Activated naive CD8-positive, alpha-beta T cell treated with anti-CD3 and anti-CD28 coated beads, Interleukin-2, amount 10 ng/mL, durations not matched to agents 7 days and 5 days (primary cell): ENCODE results near the gene TFE3. TPM values are rescaled to one million over a fixed set of nuclear protein-coding genes. Genes with fewer than 3 reads are reported as not detected.
"Not testable (repeated sequence)": the region's sequence is repeated elsewhere in the genome, so short reads cannot be mapped to it uniquely, and the experiment has no call there.

Source experiments
- ATAC-seq: fragments of 150-1000 bp; cut with Tn5 transposase; one replicate; pipeline ENCODE4 v1.10.0; 2021; ENCODE audit warnings: low read depth, moderate library complexity
- POLR2A ChIA-PET: fragments of 350-600 bp; sonication (Branson Sonifier 250); formaldehyde crosslinking; loops from one replicate; lab custom pipeline; 2021; ENCODE audit warnings: antibody characterized with exemption; lab: Charles Lee
- DNase-seq: peaks from one replicate; pipeline ENCODE4 v3.0.0; 2021
- H3K27ac Mint-ChIP-seq: one replicate; pipeline ENCODE4 v1.8.0; 2022; ENCODE audit warnings: mild to moderate bottlenecking, mixed read lengths
- H3K27me3 Mint-ChIP-seq: one replicate; pipeline ENCODE4 v1.8.0; 2022; ENCODE audit warnings: mild to moderate bottlenecking, moderate library complexity, mixed read lengths
- H3K36me3 Mint-ChIP-seq: one replicate; pipeline ENCODE4 v1.8.0; 2021; ENCODE audit warnings: mild to moderate bottlenecking, mixed read lengths
- H3K4me1 Mint-ChIP-seq: one replicate; pipeline ENCODE4 v1.8.0; 2021; ENCODE audit warnings: mixed read lengths
- H3K4me3 Mint-ChIP-seq: one replicate; pipeline ENCODE4 v1.8.0; 2022; ENCODE audit warnings: mild to moderate bottlenecking, moderate library complexity, mixed read lengths
- H3K9me3 Mint-ChIP-seq: one replicate; pipeline ENCODE4 v1.8.0; 2021; ENCODE audit warnings: mixed read lengths
- total RNA-seq, 2 experiments: library from RNA; stranded (reverse); gene quantifications; one replicate each; pipeline ENCODE4 v1.2.3, GENCODE V29; 2021

TFE3 gene
- total RNA-seq, 2 experiments from 2014 or later, result 26.1 to 29.0 TPM

- DNase-seq, result no peak
These were observed 62.0 kb downstream of the TFE3 start for GRCh38 chrX:48981178-48981577.

GRCh38 chrX:48980341-48980740 is 62.8 kb downstream of the TFE3 start:
- H3K4me3 Mint-ChIP-seq, ATAC-seq, POLR2A ChIA-PET, DNase-seq, H3K27ac Mint-ChIP-seq, H3K27me3 Mint-ChIP-seq, H3K9me3 Mint-ChIP-seq: not testable (repeated sequence)
- Mint-ChIP-seq H3K36me3 (peaks cover 29% of the 10 kb centered on the region), H3K4me1 (peaks cover 11% of the 10 kb centered on the region)

More at GRCh38 chrX:48981178-48981577, 62.0 kb downstream of the TFE3 start:
- Mint-ChIP-seq H3K27ac (no peak overlapping the region), H3K36me3 (peaks cover 29% of the 10 kb centered on the region), H3K4me3 (no peak overlapping the region), H3K4me1 (peaks cover 6% of the 10 kb centered on the region), H3K27me3 (no peaks in the 10 kb centered on the region), H3K9me3 (no peaks in the 10 kb centered on the region)
- POLR2A ChIA-PET, result interaction anchor here (1.6 kb wide), 1 partner anchor 9 kb away, joined by 4 read pairs; the partner anchor contains the start of gene KCND1
- no peak for ATAC-seq

Other genes starting within 250 kb of the TFE3 start
- gene HDAC6, start 241.3 kb downstream of the TFE3 start, total RNA-seq, result 100 to 1,000 TPM; 107 to 113 TPM
- gene ERAS, start 216.8 kb downstream of the TFE3 start, total RNA-seq, result not detected
- gene PCSK1N, start 207.7 kb downstream of the TFE3 start, total RNA-seq, result 1 to 10 TPM in 1 of 2 experiments, under 1 TPM in 1; 0.68 to 1.2 TPM
- gene TIMM17B, start 145.6 kb downstream of the TFE3 start, total RNA-seq, result 10 to 100 TPM; 39.2 to 44.5 TPM
- 10 to 100 TPM; 58.2 to 61.0 TPM for gene PQBP1, start 145.4 kb downstream of the TFE3 start, total RNA-seq
- 10 to 100 TPM; 12.7 to 14.1 TPM for gene SLC35A2, start 131.7 kb downstream of the TFE3 start, total RNA-seq
- 10 to 100 TPM; 63.1 to 63.2 TPM for gene PIM2, start 124.3 kb downstream of the TFE3 start, total RNA-seq
- gene OTUD5, start 85.8 kb downstream of the TFE3 start, total RNA-seq, result 10 to 100 TPM; 60.7 to 62.4 TPM
- 1 to 10 TPM; 5.6 to 5.9 TPM for gene KCND1, start 71.5 kb downstream of the TFE3 start, total RNA-seq
- gene GRIPAP1, start 41.1 kb downstream of the TFE3 start, total RNA-seq, result 100 to 1,000 TPM; 116 to 123 TPM
- gene CCDC120, start 15.6 kb upstream of the TFE3 start, total RNA-seq, result 1 to 10 TPM; 9.0 to 9.1 TPM
- gene PRAF2, start 30.6 kb upstream of the TFE3 start, total RNA-seq, result 10 to 100 TPM; 23.8 to 23.9 TPM
- gene WDR45, start 36.5 kb upstream of the TFE3 start, total RNA-seq, result 10 to 100 TPM; 53.4 to 55.1 TPM
- 10 to 100 TPM; 27.5 to 27.6 TPM for gene GPKOW, start 80.4 kb upstream of the TFE3 start, total RNA-seq
- gene MAGIX, start 119.4 kb upstream of the TFE3 start, total RNA-seq, result 1 to 10 TPM in 1 of 2 experiments, under 1 TPM in 1; 0.91 to 1.1 TPM
- 10 to 100 TPM; 47.5 to 50.4 TPM for gene PLP2, start 128.5 kb upstream of the TFE3 start, total RNA-seq
- 10 to 100 TPM; 16.1 to 16.7 TPM for gene PRICKLE3, start 143.0 kb upstream of the TFE3 start, total RNA-seq
- 1 to 10 TPM; 2.6 to 3.6 TPM for gene SYP, start 156.8 kb upstream of the TFE3 start, total RNA-seq
- 1 to 10 TPM; 1.7 to 2.2 TPM for gene CACNA1F, start 190.0 kb upstream of the TFE3 start, total RNA-seq
- 10 to 100 TPM; 27.8 to 29.6 TPM for gene CCDC22, start 192.1 kb upstream of the TFE3 start, total RNA-seq
- gene FOXP3, start 221.4 kb upstream of the TFE3 start, total RNA-seq, result 10 to 100 TPM; 23.3 to 23.6 TPM
- 10 to 100 TPM; 12.7 to 13.2 TPM for gene PPP1R3F, start 226.4 kb upstream of the TFE3 start, total RNA-seq